Cerebellar cortex (tissue), 1 donor: ENCODE results near the gene FAM222B.

ENCODE experiments used
- DNase-seq: peaks from one replicate; pipeline ENCODE4 v3.0.0-alpha.2; 2015; ENCODE audit warnings: low spot score

Gene FAM222B

GRCh38 chr17:28712032-28712704, 130.4 kb downstream of the FAM222B start:
- DNase-seq = peak; percentile 58

- DNase-seq = no peak
These were observed 130.9 kb downstream of the FAM222B start, which contains the start of gene PROCA1 for GRCh38 chr17:28711723-28712031. Gene PROCA1, minus strand, starts transcription at chr17:28711888. Its CDS starts 228 bp downstream, at chr17:28711660.

- DNase-seq = peak; percentile 86
These were observed 131.5 kb downstream of the FAM222B start for GRCh38 chr17:28710861-28711722.

GRCh38 chr17:28707339-28707720, 135.3 kb downstream of the FAM222B start:
- DNase-seq = no peak

GRCh38 chr17:28706471-28707338, 135.9 kb downstream of the FAM222B start:
- DNase-seq = no peak
